ENCODE results near the gene CALHM2. TPM values are rescaled to one million over a fixed set of nuclear protein-coding genes. Genes with fewer than 3 reads are reported as not detected.
A peak's percentile ranks its signal among the peaks of the same experiment; 100 is the strongest.

Gene CALHM2
- total and polyA plus RNA-seq, 2 of the 13 experiments (the other 11 are each of a cell fraction or from before 2014, with no cell fraction given), result 0.15 TPM; not detected in 1

- Histone ChIP-seq H3K36me3 (replicated peaks in 1 of 2; ENCODE audit: control insufficient read depth in 1 of 2, insufficient read depth in 2 of 2, low read length in 2 of 2) (peaks cover 60 to 89% of the 10 kb centered on the region in 2 experiments), H4K20me1 (ENCODE audit: insufficient read depth, low read length) (no peaks in the 10 kb centered on the region), H3K4me3 (replicated peaks in 1 of 3; ENCODE audit: insufficient read depth in 1 of 3, low read depth in 2 of 3, low read length in 3 of 3) (no peak overlapping the region), H3K4me2 (ENCODE audit: low read depth, low read length) (no peak overlapping the region), H3K79me2 (ENCODE audit: insufficient read depth, low read length) (no peaks in the 10 kb centered on the region), H3K27me3 (ENCODE audit: control insufficient read depth in 1 of 2, insufficient read depth in 2 of 2, low read length in 2 of 2) (no peaks in the 10 kb centered on the region), H3K9me3 (ENCODE audit: low read length) (no peaks in the 10 kb centered on the region), H2AFZ (ENCODE audit: low read length) (no peak overlapping the region), H3K9ac (ENCODE audit: insufficient read depth, low read depth, low read length) (no peak overlapping the region), H3K4me1 (ENCODE audit: insufficient read depth, low read length) (no peaks in the 10 kb centered on the region), H3K27ac (ENCODE audit: extremely low read length, insufficient read depth, low read length) (no peak overlapping the region)
- FAIRE-seq (no peak), DNase-seq (ENCODE audit: low spot score) (peak; percentile 50), ATAC-seq (peak; percentile 74)
- TF ChIP-seq ATM (IDR thresholded peaks at IDR 0.05; ENCODE audit: borderline replicate concordance), result no peak
- TF ChIP-seq ZNF468 (CRISPR knock-in tag; IDR thresholded peaks at IDR 0.05), result no peak
- TF ChIP-seq SMC3 (IDR thresholded peaks at IDR 0.05; ENCODE audit: low read length), result peak; percentile 43; the same call in 1 of the 2 replicates
- TF ChIP-seq CTCF (CRISPR knock-in tag; IDR thresholded peaks at IDR 0.05), result peak; percentile 67
- no peak for TF ChIP-seq XBP1 (CRISPR knock-in tag; IDR thresholded peaks at IDR 0.05)
- no peak for TF ChIP-seq ZNF740 (CRISPR knock-in tag; IDR thresholded peaks at IDR 0.05)
- TF ChIP-seq STAG1 (CRISPR knock-in tag; IDR thresholded peaks at IDR 0.05), result peak; percentile 71
- intact Hi-C loops (cut with micrococcal nuclease; ENCODE audit: unreplicated experiment) (loop anchor here (1.0 kb wide), 2 partner anchors 66 to 69 kb away; no protein-coding TSS in a partner anchor), in situ Hi-C loops (cut with HindIII; ENCODE audit: extremely low pct_ligation_motif_present, low pct_unique_long_range_greater_than_20kb) (loop anchor here (5.0 kb wide), 1 partner anchor 66 kb away; no protein-coding TSS in a partner anchor)
- WGBS (ENCODE audit: low lambda C conversion rate), result 78% methylated on average over 7 of the region's 8 CpGs
- POLR2A ChIA-PET, result no interaction called here
- CTCF ChIA-PET (ENCODE audit: low intra/inter-chr PET ratio, low total read pairs), result interaction anchor here (0.6 to 1.9 kb wide), 4 partner anchors 65 to 176 kb away, joined by 3 to 14 read pairs (median 6); no protein-coding TSS in a partner anchor
- BruUV-seq (replicated peaks), result no TSS peak
These were observed 35.6 kb downstream of the CALHM2 start for GRCh38 chr10:103416436-103417147.
